Effector memory CD8-positive, alpha-beta T cell (primary cell): ENCODE results near the gene MYLK3.
"Not testable (repeated sequence)": the region's sequence is repeated elsewhere in the genome, so short reads cannot be mapped to it uniquely, and the experiment has no call there.

Experiments
- ATAC-seq: fragments of 150-1000 bp; cut with Tn5 transposase; replicated peaks from 2 replicates; pipeline ENCODE4 v1.10.0; 2021; ENCODE audit warnings: mild to moderate bottlenecking, moderate library complexity
- DNase-seq, 3 experiments: peaks; one replicate each; pipeline ENCODE4 v3.0.0; 2021
- H3K27ac Mint-ChIP-seq, 2 donors: one replicate each; pipeline ENCODE4 v1.8.0; 2022; ENCODE audit warnings: mild to moderate bottlenecking in 2 of 2, mixed read lengths in 2 of 2, moderate library complexity in 2 of 2
- H3K27me3 Mint-ChIP-seq, 2 donors: one replicate each; pipeline ENCODE4 v1.8.0; 2022; ENCODE audit warnings: mixed read lengths in 2 of 2
- H3K36me3 Mint-ChIP-seq: one replicate; pipeline ENCODE4 v1.8.0; 2022; ENCODE audit warnings: mild to moderate bottlenecking, moderate library complexity, mixed read lengths; ENCODE audit not compliant: insufficient read depth
- H3K4me1 Mint-ChIP-seq, 2 donors: one replicate each; pipeline ENCODE4 v1.8.0; 2022; ENCODE audit warnings: low read depth in 2 of 2, mixed read lengths in 2 of 2
- H3K4me3 Mint-ChIP-seq, 2 donors: one replicate each; pipeline ENCODE4 v1.8.0; 2022; ENCODE audit warnings: mild to moderate bottlenecking in 2 of 2, mixed read lengths in 2 of 2, moderate library complexity in 2 of 2
- H3K9me3 Mint-ChIP-seq, 2 donors: one replicate each; pipeline ENCODE4 v1.8.0; 2022; ENCODE audit warnings: mixed read lengths in 2 of 2

Gene MYLK3

DNA sequence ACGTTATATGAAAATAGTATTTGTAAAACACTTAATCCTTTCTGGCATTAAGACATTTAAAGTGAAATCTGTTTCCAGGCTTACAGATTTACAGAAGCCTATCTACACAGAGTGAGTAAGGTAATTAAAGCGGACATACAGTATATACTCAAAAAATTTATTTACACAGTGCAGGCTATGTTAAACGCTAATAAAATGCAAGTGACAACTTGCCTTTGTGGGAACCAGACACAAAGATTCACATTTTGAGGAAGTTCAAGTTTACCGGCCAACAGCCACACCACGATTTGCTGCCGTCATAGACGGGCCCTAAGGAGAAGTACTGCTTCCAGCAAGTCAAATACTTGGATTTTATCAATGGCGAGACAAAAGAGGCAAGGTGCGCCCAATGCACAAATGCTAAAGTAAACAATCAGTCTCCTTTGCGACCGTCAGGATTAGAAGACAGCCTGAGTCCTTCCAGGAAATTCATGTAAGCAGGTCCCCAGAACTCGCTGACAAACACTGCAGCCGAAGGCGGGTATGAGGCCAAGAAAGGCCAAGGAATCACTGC is 60.0 kb downstream of the MYLK3 start:
- no peak for ATAC-seq

GRCh38 chr16:46687486-46687885 is 60.7 kb downstream of the MYLK3 start:
- H3K27me3 Mint-ChIP-seq = no peaks in the 10 kb centered on the region
- no peak for DNase-seq
- H3K9me3 Mint-ChIP-seq = no peaks in the 10 kb centered on the region
- no peak overlapping the region for H3K27ac Mint-ChIP-seq
- H3K4me3 Mint-ChIP-seq = no peak overlapping the region
- H3K4me1 Mint-ChIP-seq = peaks cover 29 to 44% of the 10 kb centered on the region in 2 donors
- no peak for ATAC-seq
- H3K36me3 Mint-ChIP-seq = no peaks in the 10 kb centered on the region

More for the DNA sequence above, 60.0 kb downstream of the MYLK3 start:
- H3K27ac Mint-ChIP-seq = no peak overlapping the region
- H3K4me3 Mint-ChIP-seq = no peak overlapping the region
- no peaks in the 10 kb centered on the region for H3K9me3 Mint-ChIP-seq
- H3K27me3 Mint-ChIP-seq = no peaks in the 10 kb centered on the region
- no peak for DNase-seq
- H3K36me3 Mint-ChIP-seq = no peaks in the 10 kb centered on the region
- H3K4me1 Mint-ChIP-seq = peaks cover 29 to 40% of the 10 kb centered on the region in 2 donors

DNA sequence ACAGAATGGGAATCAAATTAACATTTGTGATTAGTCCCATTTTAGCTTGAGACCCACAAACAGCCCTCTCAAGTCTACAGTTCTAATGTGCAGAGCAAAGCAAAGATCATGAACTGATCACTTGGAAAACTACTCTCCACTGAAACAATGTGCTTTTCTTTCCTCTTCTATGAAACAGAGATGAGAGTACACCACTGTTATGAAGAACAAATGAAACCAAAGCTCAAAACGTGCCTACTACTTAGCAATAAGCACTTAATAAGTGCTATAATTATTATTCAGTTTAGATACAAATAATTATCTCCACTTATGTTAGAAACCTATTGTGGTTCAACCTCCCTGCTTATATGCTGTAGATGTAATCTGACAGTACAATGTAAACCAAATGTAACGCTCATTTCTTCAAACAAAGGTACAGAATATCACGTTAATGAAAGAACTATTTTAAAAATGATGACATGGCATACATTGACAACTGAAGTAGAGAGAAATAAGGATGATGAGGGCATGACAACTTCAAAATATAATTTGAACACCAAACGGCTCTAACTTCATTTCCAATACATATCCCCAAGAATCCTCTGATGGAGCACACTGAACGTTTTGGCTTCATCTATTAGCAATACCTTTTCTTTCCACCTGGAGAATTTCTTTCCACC is 61.2 kb downstream of the MYLK3 start:
- Mint-ChIP-seq H3K27me3 (no peaks in the 10 kb centered on the region), H3K27ac (no peak overlapping the region), H3K4me1 (peaks cover 32 to 48% of the 10 kb centered on the region in 2 donors), H3K36me3 (no peaks in the 10 kb centered on the region), H3K4me3 (no peak overlapping the region), H3K9me3 (no peaks in the 10 kb centered on the region)
- DNase-seq (no peak), ATAC-seq (no peak)

DNA sequence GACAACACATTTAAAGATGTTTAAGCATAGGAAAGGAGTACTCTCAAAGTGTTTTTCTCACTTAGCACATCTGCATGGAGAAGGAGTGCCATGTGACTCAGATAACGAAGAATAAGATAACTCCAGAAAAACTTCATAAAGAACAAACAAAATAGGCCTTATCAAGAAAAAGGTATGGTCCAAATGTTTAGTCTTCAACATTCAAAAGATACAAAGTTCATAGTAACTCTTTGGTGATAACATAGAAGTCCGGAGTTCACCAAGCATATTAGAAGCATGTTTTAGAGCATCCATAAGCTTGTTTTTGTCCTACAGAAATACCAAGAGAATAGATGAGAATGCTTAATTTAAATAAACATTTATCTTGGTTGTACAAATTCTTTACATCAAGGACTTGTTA is 66.3 kb downstream of the MYLK3 start:
- ATAC-seq, H3K27me3 Mint-ChIP-seq, H3K4me3 Mint-ChIP-seq, H3K9me3 Mint-ChIP-seq, H3K27ac Mint-ChIP-seq, DNase-seq: not testable (repeated sequence)
- Mint-ChIP-seq H3K36me3 (peaks cover 42% of the 10 kb centered on the region), H3K4me1 (peaks cover 16 to 32% of the 10 kb centered on the region in 2 donors)

GRCh38 chr16:46677943-46678342 is 70.2 kb downstream of the MYLK3 start:
- H3K4me1 Mint-ChIP-seq, H3K4me3 Mint-ChIP-seq, H3K27me3 Mint-ChIP-seq, ATAC-seq, H3K9me3 Mint-ChIP-seq, DNase-seq: not testable (repeated sequence)
- peaks cover 80% of the 10 kb centered on the region for H3K36me3 Mint-ChIP-seq
- peak overlapping the region in 1 of 2 donors; percentile 22 for H3K27ac Mint-ChIP-seq

DNA sequence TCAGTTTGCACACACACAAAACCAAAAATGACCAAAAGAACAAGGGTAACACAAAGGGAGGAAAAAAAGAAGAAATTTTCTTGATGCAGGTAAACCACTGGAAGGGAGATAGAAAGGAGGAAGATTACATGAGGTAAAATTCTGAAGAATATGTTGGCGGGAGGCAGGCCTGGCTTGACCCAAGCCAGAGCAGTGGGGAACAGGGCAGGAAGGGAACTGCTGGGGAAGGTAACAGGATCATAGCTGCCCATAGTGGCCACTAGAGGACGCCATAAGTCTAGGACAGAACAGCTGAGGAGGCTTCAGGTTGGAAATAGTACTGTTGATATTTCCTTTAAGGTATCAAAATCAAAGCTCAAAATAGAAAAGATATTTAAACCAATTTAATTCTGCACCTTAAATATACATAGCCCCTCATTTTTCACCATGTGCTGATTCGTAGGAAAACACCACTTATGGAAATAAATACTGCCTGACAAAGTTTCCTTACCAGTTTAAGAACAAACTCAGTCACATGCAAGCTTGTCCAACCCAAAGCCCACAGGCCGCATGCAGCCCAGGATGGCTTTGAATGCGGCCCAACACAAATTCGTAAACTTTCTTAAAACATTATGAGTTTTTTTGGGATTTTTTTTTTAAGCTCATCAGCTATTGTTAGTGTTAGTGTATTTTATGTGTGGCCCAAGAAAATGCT is 74.7 kb downstream of the MYLK3 start:
- no peaks in the 10 kb centered on the region for H3K27me3 Mint-ChIP-seq

DNA sequence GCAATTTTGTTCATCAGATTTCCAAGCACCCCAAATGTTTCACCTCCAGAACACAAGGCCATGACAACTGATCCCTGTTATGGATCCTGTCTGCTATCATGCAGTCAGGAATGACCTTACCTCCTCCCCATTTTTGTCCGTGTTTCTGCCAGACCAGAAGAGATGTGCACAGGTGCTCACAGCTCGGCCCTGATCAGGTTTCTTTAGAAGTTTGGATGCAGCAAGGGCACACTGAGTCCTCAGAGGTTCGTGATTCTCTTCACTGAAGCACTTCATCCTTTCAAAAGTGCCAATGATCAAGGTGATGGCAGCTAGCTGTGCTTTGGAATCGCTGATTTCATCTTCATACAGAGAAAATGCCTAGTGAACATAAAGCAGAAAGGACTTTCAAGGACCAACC is 86.0 kb downstream of the MYLK3 start:
- H3K36me3 Mint-ChIP-seq = peaks cover 71% of the 10 kb centered on the region
- DNase-seq = no peak
- H3K4me1 Mint-ChIP-seq = peaks cover 0 to 6% of the 10 kb centered on the region in 2 donors
- no peak for ATAC-seq
- H3K4me3 Mint-ChIP-seq = no peak overlapping the region
- no peaks in the 10 kb centered on the region for H3K27me3 Mint-ChIP-seq
- H3K9me3 Mint-ChIP-seq = no peaks in the 10 kb centered on the region
- H3K27ac Mint-ChIP-seq = no peak overlapping the region

More for the DNA sequence above, 74.7 kb downstream of the MYLK3 start:
- peaks cover 82% of the 10 kb centered on the region for H3K36me3 Mint-ChIP-seq
- no peaks in the 10 kb centered on the region for H3K9me3 Mint-ChIP-seq
- DNase-seq (peak; percentile 32 to 38 (median 36)), ATAC-seq (peak; percentile 90)
- H3K4me1 Mint-ChIP-seq = peaks cover 0 to 3% of the 10 kb centered on the region in 2 donors
- no peak overlapping the region for H3K4me3 Mint-ChIP-seq
- H3K27ac Mint-ChIP-seq = no peak overlapping the region

DNA sequence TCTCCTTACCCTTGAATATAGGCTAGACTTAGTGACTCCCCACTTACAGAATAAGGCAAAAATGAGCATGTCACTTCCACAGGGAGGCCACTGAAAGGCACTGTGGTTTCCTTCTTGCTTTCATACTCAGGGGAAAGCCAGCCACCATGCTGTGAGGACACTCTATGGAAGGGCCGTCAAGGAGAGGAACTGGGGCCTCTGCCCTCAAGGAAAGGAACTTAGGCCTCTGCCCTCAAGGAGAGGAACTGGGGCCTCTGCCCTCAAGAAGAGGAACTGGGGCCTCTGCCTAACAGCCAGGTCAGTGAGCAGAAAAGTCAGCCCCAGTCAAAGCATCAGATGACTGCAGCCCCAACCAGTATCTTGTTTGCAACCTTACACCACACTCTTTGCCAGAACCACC is 89.2 kb downstream of the MYLK3 start:
- Mint-ChIP-seq H3K36me3 (peaks cover 44% of the 10 kb centered on the region), H3K4me3 (no peak overlapping the region), H3K4me1 (peaks cover 0 to 6% of the 10 kb centered on the region in 2 donors), H3K9me3 (no peaks in the 10 kb centered on the region), H3K27ac (peak overlapping the region; percentile 46 to 50), H3K27me3 (no peaks in the 10 kb centered on the region)
- ATAC-seq (peak; percentile 46), DNase-seq (no peak)
